ENCODE data around the gene POLD1. TPM values are rescaled to one million over a fixed set of nuclear protein-coding genes. Genes with fewer than 3 reads are reported as not detected.

Gene POLD1
- polyA plus RNA-seq, 1 of the 3 experiments (the other 2 are of a cell fraction) = 33.6 TPM

- H3K9ac ChIP-seq = peak overlapping the region; percentile 68
- H3K27ac ChIP-seq (ENCODE audit: low read depth in 2 of 2, low read length in 1 of 2) = peak overlapping the region; percentile 36 to 80
- H3K9me3 ChIP-seq = no peaks in the 10 kb centered on the region
- CTCF ChIA-PET = interaction anchor here (0.6 to 4.1 kb wide), 33 partner anchors 9 to 415 kb away, joined by 3 to 80 read pairs (median 5); partner anchors contain the start of genes JOSD2, POLD1 and SPIB
- H3K27me3 ChIP-seq (ENCODE audit: insufficient read depth) = no peaks in the 10 kb centered on the region
- POLR2A ChIA-PET = interaction anchor here (0.6 to 1.4 kb wide), 5 partner anchors 10 to 143 kb away, joined by 3 to 9 read pairs (median 4); partner anchors contain the start of genes JOSD2 and POLD1
- H3K4me1 ChIP-seq (ENCODE audit: control insufficient read depth in 1 of 2, insufficient read depth in 2 of 2, low read depth in 1 of 2, low read length in 1 of 2) = peaks cover 0 to 2% of the 10 kb centered on the region in 2 experiments; a peak in 1 of 4 replicates
- no peaks in the 10 kb centered on the region for H3K36me3 ChIP-seq (replicated peaks in 1 of 2; ENCODE audit: control insufficient read depth in 1 of 2, insufficient read depth in 2 of 2, low read length in 1 of 2)
- peak overlapping the region; percentile 59 to 67 for H3K4me3 ChIP-seq (ENCODE audit: low read depth in 2 of 2, low read length in 1 of 2)
- no peaks in the 10 kb centered on the region for H3F3A ChIP-seq (replicated peaks; ENCODE audit: insufficient read depth)
- TF ChIP-seq RCOR1 (IDR thresholded peaks at IDR 0.05; ENCODE audit: low read length) (0 out of 2 replicates have a peak, but pooled peaks have one; percentile 13), RFX5 (IDR thresholded peaks at IDR 0.05; ENCODE audit: low read length) (no peak), YY1 (IDR thresholded peaks at IDR 0.05; ENCODE audit: low read depth) (no peak), RAD21 (IDR thresholded peaks at IDR 0.05; ENCODE audit: low read length) (peak; percentile 87), USF2 (IDR thresholded peaks at IDR 0.05; ENCODE audit: borderline replicate concordance, low read depth, low read length) (peak; percentile 58; the same call in 1 of the 2 replicates), SMC3 (IDR thresholded peaks at IDR 0.05; ENCODE audit: low read depth, low read length) (peak; percentile 71), MXI1 (IDR thresholded peaks at IDR 0.05; ENCODE audit: low read depth, low read length) (peak; percentile 24; the same call in 1 of the 2 replicates), CTCF (IDR thresholded peaks at IDR 0.05) (peak; percentile 76), CHD2 (IDR thresholded peaks at IDR 0.05; ENCODE audit: low read length, partially characterized antibody) (peak; percentile 31), MAX (IDR thresholded peaks at IDR 0.05; ENCODE audit: low read depth) (peak; percentile 21; the same call in 1 of the 2 replicates), ELF1 (IDR thresholded peaks at IDR 0.05) (peak; percentile 57; the same call in 1 of the 2 replicates), GATA2 (CRISPR knock-in tag; IDR thresholded peaks at IDR 0.05) (no peak), USF1 (IDR thresholded peaks at IDR 0.05; ENCODE audit: borderline replicate concordance, low read depth) (peak; percentile 91)
- DNase-seq = peak; percentile 84
- H4K20me1 ChIP-seq (ENCODE audit: insufficient read depth) = no peaks in the 10 kb centered on the region
- no peaks in the 10 kb centered on the region for H3K79me2 ChIP-seq (ENCODE audit: insufficient read depth)
- WGBS (ENCODE audit: low lambda C conversion rate) = 12% methylated on average over 29 of the region's 34 CpGs
- peak overlapping the region; percentile 88 for H3K4me2 ChIP-seq
- H3K9me2 ChIP-seq = no peaks in the 10 kb centered on the region
- peak overlapping the region; percentile 95 for H2AFZ ChIP-seq (ENCODE audit: low read depth)
These were observed 15.2 kb upstream of the POLD1 start for GRCh38 chr19:50368649-50369570.

Data from SK-N-SH (cell line).